ENCODE measurements around the gene CEP85.

Gene CEP85

GRCh38 chr1:26268290-26269197 lies 34.5 kb downstream of the CEP85 start:
- no peak overlapping the region for H3K4me3 ChIP-seq (ENCODE audit: low read length)
- TF ChIP-seq CTCF (conservative IDR thresholded peaks at IDR 0.05; ENCODE audit: low read length), result no peak
- DNase-seq (ENCODE audit: low read depth), result no peak

DNA sequence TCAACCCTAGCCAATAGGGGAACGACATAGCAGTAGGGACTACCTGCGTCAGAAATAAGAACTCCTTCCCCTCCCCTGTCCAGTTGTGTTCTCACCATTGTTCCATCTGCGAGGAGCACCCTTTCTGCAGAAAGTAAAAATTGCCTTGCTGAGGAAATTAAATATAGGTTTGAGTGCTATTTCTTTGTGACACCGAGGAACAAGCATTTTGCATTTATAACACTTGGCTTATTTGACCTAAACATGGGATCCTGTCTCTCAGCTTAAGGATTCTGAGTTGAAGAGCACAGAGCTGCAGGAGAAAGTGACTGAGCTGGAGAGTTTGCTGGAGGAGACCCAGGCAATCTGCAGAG lies 35.2 kb downstream of the CEP85 start:
- no peak for DNase-seq (ENCODE audit: low read depth)
- no peak for TF ChIP-seq CTCF (conservative IDR thresholded peaks at IDR 0.05; ENCODE audit: low read length)
- H3K4me3 ChIP-seq (ENCODE audit: low read length), result no peak overlapping the region

GRCh38 chr1:26274801-26275425 lies 40.9 kb downstream of the CEP85 start:
- no peak for TF ChIP-seq CTCF (conservative IDR thresholded peaks at IDR 0.05; ENCODE audit: low read length)
- no peak overlapping the region for H3K4me3 ChIP-seq (ENCODE audit: low read length)
- DNase-seq (ENCODE audit: low read depth), result no peak

DNA sequence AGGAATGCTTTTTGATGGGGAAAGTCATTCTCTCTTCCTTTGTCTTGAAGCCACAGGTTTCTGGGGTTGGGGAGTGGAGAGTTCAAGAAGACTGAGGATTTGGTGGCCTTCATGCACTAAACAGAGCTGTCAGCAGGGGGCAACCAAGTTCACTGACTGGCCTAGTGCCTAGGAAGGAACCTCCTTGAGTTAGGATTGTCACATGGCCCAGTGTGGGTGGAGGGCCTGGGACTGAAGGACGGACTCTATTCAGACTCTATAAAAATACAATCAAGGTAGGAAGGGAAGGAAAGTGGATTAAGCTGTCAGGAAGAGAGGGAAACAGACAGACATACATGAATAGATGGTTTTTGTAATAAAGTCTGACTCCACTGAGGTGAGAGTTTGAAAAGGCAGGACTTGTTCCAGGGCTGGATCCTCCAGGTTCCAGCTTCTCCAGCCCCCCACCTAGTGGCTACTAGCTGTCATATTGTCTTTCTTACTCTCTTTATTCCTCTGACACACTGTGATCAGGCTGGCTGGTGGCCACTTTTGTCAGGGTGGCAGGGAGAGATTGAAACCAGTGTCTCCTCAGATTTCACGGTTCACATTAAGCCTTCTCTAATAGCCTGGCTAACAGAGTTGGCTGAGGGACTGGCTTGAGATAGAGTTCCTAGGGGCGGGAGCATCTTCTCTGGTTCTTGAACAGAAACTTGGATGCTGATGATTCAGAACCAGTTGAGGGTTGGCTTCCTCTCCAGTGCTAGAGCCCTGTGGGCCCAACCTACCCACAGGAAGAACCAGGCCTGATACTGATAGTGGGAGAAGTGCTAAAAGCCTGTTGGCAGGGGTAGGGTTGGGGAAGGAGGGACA lies 41.8 kb downstream of the CEP85 start:
- DNase-seq (ENCODE audit: low read depth), result peak; percentile 97
- H3K4me3 ChIP-seq (ENCODE audit: low read length), result no peak overlapping the region
- TF ChIP-seq CTCF (conservative IDR thresholded peaks at IDR 0.05; ENCODE audit: low read length), result peak; percentile 81

DNA sequence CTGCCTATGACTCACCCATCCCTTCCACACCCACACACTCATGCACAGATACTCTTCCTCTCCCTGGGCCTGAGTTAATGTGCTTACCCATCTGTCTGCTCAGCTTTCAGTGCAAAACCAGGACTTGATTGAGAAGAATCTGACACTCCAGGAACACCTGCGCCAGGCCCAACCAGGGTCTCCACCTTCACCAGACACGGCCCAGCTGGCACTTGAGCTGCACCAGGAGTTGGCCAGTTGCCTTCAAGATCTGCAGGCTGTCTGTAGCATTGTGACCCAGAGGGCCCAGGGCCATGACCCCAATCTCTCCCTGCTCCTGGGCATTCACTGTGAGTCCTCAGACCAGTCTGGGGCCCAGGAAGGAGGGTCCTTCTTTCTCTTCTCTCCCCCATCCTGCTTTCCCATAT lies 42.4 kb downstream of the CEP85 start:
- TF ChIP-seq CTCF (conservative IDR thresholded peaks at IDR 0.05; ENCODE audit: low read length), result no peak
- H3K4me3 ChIP-seq (ENCODE audit: low read length), result no peak overlapping the region
- DNase-seq (ENCODE audit: low read depth), result no peak

DNA sequence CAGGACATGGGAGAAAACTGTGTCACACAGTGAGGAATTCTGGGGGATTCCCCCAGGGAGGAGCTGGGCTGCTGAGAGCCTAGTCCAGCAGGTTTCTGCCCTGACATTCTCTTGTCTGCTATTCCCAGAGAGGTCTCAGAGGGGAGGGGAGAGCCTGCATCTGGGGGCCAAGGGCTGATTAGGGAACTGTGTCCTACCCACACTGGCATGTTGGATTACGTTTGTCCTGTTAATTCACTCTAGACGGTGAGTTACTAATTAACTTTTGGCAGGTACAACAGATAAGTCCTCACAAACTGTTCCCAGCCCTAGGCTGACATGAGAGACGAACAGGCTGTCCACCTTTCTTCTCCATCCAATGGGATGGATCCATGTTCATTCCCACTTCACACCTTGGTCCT lies 43.3 kb downstream of the CEP85 start:
- DNase-seq (ENCODE audit: low read depth), result no peak
- no peak overlapping the region for H3K4me3 ChIP-seq (ENCODE audit: low read length)
- TF ChIP-seq CTCF (conservative IDR thresholded peaks at IDR 0.05; ENCODE audit: low read length), result no peak

Measured in AG10803 (cell line).